GM12865 (cell line): ENCODE data around the gene KIRREL3.
A peak's percentile ranks its signal among the peaks of the same experiment; 100 is the strongest.

Experiments used
- DNase-seq: peaks from one replicate; pipeline ENCODE4 v3.0.0; 2010; ENCODE audit warnings: low read depth
- H3K4me3 ChIP-seq: 2 replicates; pipeline ENCODE4 v1.5.1; 2011; ENCODE audit warnings: mild to moderate bottlenecking, low read depth, low read length, control low read depth
- TF ChIP-seq, protein P1 (sequence below): IDR thresholded peaks from 2 replicates; pipeline ENCODE4 v1.5.1; 2011; ENCODE audit warnings: low read length, control low read depth, low read depth, inconsistent platforms; ENCODE audit not compliant: insufficient read depth; ENCODE audit errors: missing control alignments

KIRREL3 gene

DNA sequence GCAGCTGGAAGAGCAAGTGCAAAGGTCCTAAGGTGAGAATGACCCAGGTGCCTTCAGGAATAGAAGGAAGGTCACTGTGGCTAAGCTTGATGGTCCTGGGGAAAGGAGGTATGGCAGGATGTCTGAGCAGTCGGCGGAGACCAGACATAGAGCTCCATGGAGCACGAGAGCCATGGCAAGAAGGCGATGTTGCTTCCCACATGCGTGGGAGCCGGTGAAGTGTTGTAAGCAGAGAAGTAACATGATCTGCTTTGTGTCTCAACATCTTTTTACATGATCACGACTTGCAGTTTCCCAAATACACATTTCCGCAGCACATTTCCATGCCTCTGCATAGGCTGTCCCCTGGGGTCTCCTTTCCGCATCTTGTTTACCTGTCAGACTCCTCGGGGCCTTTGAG is 231.9 kb downstream of the KIRREL3 start:
- H3K4me3 ChIP-seq: no peak overlapping the region
- TF ChIP-seq, protein P1, sequence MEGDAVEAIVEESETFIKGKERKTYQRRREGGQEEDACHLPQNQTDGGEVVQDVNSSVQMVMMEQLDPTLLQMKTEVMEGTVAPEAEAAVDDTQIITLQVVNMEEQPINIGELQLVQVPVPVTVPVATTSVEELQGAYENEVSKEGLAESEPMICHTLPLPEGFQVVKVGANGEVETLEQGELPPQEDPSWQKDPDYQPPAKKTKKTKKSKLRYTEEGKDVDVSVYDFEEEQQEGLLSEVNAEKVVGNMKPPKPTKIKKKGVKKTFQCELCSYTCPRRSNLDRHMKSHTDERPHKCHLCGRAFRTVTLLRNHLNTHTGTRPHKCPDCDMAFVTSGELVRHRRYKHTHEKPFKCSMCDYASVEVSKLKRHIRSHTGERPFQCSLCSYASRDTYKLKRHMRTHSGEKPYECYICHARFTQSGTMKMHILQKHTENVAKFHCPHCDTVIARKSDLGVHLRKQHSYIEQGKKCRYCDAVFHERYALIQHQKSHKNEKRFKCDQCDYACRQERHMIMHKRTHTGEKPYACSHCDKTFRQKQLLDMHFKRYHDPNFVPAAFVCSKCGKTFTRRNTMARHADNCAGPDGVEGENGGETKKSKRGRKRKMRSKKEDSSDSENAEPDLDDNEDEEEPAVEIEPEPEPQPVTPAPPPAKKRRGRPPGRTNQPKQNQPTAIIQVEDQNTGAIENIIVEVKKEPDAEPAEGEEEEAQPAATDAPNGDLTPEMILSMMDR: no peak
- no peak for DNase-seq

DNA sequence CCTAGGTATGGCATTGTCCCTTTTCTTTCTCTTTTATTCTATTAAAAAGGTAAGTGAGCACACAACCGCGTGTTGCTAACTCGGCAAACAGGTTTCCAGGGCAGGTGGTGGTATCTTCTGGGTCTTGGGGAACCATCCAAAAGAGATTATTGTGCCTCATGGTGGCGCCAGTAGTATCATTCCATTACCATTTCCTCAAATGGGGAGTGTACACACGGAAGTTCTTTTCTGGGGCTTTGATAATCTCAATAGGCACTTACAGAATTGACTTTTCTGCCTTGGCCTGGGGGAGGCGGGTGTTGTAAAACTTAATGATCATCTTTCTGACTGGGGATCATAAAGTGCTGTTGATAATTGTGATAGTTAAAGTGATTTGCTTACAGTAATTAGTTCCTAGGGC is 234.1 kb downstream of the KIRREL3 start:
- no peak overlapping the region for H3K4me3 ChIP-seq
- no peak for DNase-seq
- TF ChIP-seq, protein P1: no peak

DNA sequence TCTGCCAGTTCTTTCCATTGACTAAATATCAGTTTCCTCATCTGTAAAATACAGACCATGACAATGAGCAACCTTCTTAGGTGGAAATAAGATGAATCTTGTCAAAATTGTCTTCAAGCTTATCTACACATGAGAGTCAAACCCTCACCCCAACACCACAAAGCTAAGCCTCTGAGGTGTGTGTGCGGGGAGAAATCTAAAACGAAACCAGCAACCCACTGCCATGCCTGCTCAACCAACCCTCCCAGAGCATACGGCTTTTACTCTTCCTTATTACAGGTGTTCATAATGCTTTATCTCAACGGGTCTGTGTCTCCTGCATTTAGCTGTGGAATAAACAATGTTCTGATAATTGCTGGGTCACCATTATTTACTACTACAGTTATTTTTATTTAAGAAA is 235.4 kb downstream of the KIRREL3 start:
- TF ChIP-seq, protein P1: no peak

DNA sequence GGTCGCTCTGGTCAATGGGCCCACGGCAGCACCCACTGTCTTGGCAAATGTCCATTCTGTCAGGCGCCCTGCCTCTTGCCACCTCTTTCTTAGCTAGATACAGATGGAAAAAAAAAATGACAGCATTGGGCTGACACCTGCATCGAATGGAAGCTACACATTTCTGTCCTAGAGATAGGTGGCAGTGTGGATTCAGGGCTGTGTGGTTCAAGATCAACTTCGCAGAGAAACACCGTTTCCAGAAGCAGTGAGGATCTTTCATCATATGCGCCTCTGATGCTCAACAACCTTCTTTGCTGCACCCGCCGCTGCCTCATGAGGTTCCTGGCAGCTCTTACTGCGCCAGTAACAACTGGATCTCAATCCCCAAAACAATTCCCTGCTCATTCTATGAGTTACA is 236.3 kb downstream of the KIRREL3 start:
- TF ChIP-seq, protein P1: peak; percentile 10
- DNase-seq: peak; percentile 10

More for the DNA sequence above, 235.4 kb downstream of the KIRREL3 start:
- no peak overlapping the region for H3K4me3 ChIP-seq
- DNase-seq: no peak

DNA sequence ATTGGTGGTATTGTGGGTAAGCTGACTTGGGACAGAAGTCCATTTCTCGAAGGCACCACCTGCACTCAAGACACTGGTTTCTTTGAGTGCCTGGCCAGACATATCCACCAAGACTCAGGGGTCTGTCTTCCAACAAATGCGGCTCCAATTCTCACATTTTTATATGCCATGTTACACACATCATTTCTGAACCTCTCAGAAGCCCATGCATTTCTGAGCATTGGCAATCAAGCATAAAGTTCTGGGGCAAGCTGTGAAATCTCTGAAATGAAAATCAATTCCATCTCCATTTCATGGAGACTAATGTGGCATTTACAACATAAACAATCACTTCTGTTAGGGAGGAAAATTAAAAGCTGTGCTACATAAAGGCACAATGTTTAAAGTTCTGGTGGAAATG is 243.7 kb downstream of the KIRREL3 start:
- no peak overlapping the region for H3K4me3 ChIP-seq
- TF ChIP-seq, protein P1: no peak
- no peak for DNase-seq

More for the DNA sequence above, 236.3 kb downstream of the KIRREL3 start:
- no peak overlapping the region for H3K4me3 ChIP-seq

DNA sequence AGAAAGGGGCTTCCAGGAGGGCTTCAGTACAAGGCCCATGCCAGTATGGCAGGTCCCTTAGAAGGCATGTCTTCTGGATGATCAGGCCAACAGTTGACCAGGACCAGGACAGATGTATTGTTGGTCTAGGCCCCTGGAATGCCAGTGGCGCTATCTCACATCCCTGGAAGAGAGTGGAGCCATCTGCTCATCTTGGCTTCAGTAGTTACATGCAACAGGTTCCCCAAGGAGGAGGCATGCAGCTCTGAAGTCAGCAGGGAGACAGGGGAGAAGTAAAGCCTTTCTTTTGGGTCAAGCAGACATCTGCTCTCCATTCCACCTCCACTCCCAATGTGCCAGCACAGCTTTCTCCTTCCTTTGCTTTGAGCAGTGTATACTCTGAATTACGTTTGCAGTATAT is 244.1 kb downstream of the KIRREL3 start:
- H3K4me3 ChIP-seq: no peak overlapping the region
- TF ChIP-seq, protein P1: no peak
- DNase-seq: no peak

DNA sequence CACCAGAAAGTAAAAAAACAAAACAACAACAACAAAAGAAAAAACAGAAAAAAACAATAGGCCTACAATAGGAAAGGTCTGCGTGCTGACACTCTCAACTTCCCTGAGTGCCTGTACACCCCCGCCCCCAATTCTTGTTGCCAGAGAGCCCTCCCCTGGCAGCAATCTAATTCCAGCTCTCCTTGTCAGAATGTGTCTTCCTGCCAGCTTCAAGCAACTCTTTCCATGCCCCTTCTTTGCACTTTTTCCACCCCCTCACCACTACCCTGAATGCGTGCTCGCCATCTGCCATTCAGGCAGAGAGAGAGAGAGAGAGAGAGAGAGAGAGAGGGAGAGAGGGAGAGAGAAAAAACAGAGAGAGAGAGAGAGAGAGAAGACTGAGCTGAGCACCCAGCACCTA is 245.0 kb downstream of the KIRREL3 start:
- TF ChIP-seq, protein P1: no peak
- DNase-seq: no peak

More for the DNA sequence above, 245.0 kb downstream of the KIRREL3 start:
- H3K4me3 ChIP-seq: no peak overlapping the region
